T-helper 2 cell treated with Interferon-gamma antibody and Interleukin-4, amounts not matched to agents 100 ng/mL and 5 ng/mL, for 36 hours (primary cell): ENCODE results near the gene BMP8A. TPM values are rescaled to one million over a fixed set of nuclear protein-coding genes. Genes with fewer than 3 reads are reported as not detected.

ENCODE experiments used
- intact Hi-C: fragments of 100-400 bp; cut with micrococcal nuclease; formaldehyde crosslinking; loops from one replicate; pipeline ENCODE4 v1.15.1; 2023
- total RNA-seq: library from RNA; stranded (reverse); gene quantifications from 2 replicates; pipeline ENCODE4 v1.2.3, GENCODE V29; 2022

BMP8A gene
- total RNA-seq, 1 donor from 2014 or later: not detected

DNA sequence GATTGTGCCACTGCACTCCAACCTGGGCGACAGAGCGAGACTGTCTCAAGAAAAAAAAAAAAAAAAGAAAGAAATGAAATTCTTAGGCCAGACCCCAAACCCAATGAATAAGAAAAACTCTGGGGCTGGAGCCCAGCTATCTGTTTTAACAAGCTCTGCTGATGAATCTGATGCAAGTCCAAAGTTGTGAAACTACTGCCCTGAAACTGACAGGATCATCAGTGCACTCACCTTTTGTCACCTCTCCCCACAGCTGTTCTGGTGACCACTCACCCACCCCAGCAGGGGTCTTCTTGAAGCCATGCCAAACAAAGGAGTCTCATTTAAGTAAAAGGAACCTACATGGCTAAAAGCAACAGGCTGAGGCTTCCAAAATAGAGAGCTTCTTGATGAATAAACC, 76.8 kb downstream of the BMP8A start:
- intact Hi-C loops: loop anchor here (10.0 kb wide), 1 partner anchor 253 kb away; no protein-coding TSS in a partner anchor

GRCh38 chr1:39569034-39569433, 77.6 kb downstream of the BMP8A start:
- intact Hi-C loops: loop anchor here (10.0 kb wide), 1 partner anchor 254 kb away; no protein-coding TSS in a partner anchor

GRCh38 chr1:39570477-39571177, 79.2 kb downstream of the BMP8A start:
- intact Hi-C loops: no loop called here

- intact Hi-C loops: no loop called here
Observed at GRCh38 chr1:39571178-39571483, 79.7 kb downstream of the BMP8A start.

GRCh38 chr1:39572379-39573096, 81.1 kb downstream of the BMP8A start:
- intact Hi-C loops: no loop called here

GRCh38 chr1:39573097-39573465, 81.6 kb downstream of the BMP8A start:
- intact Hi-C loops: no loop called here

DNA sequence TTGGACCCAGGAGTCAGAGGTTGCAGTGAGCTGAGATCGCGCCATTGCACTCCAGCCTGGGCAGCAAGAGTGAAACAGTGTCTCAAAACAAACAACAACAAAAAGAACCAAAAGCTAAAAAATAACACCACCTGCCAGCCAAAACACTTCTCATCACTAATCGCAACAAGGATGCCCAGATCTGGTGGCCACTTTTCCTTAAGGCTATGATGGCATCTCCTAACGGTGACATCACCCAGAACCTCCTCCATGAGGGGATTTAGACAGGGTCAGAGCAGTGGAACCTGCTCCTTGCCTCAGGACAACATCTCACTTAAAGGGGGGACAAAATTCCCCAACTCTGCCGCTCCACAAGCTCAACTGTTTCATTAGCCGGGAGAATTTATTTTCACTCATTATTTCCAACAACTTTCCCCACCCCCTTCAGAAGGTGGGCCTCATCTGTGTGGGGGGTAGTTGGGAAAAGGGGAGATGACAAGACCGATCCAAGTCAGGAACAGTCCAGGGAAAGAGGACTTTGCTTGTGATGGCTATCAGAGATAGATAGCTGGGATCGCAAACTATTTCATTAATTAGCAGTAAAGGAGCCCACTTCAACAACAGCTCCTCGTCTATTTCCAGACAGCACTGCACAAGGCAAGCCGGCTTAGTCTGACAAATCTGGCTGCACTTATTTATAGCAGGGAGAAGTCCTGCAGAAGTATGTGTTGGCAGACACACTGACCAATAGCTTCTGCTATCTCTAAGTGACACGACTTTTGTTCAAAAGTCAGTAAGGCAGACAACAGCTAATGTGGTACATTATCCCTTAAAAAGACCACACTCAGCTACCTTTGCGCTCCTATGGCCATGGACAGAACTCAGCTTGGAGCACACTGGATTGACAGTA, 82.5 kb downstream of the BMP8A start:
- intact Hi-C loops: loop anchor here (2.0 kb wide), 1 partner anchor 13 kb away; no protein-coding TSS in a partner anchor

DNA sequence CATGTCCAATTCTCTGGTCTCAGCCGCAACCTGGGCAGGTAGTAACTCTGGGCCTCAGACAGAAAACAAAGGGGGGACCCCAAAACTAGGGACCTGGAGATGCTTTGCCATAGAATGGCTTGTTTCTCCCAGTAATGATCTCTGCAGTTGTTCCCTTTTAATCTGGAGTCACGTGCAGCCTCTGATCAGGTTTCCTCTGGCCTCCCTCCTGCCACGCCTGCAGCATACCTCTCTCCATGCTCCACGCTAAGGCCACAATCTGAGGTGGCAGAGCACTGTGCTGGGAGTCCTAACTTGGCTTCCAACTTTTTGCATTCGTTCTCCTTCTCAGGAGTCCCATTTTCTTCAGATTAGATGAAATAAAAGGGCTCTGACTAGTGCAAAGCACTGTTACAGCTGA, 83.2 kb downstream of the BMP8A start:
- intact Hi-C loops: loop anchor here (2.0 to 5.0 kb wide), 2 partner anchors 14 to 382 kb away; no protein-coding TSS in a partner anchor

Other genes starting within 250 kb of the BMP8A start
- gene PABPC4, start 85.2 kb downstream of the BMP8A start, total RNA-seq: 211 and 215 TPM in 2 replicates
- 0.11 and 0.14 TPM in 2 replicates for gene HEYL, start 148.0 kb downstream of the BMP8A start, total RNA-seq
- gene NT5C1A, start 180.5 kb downstream of the BMP8A start, total RNA-seq: not detected in 2 replicates
- 1.0 and 1.1 TPM in 2 replicates for gene HPCAL4, start 199.8 kb downstream of the BMP8A start, total RNA-seq
- 63.4 and 65.6 TPM in 2 replicates for gene PPIE, start 247.2 kb downstream of the BMP8A start, total RNA-seq